A549 treated with Hydrocortisone at 1 μM for 4 hours (cell line): ENCODE results near the gene CXCL16. TPM values are rescaled to one million over a fixed set of nuclear protein-coding genes. Genes with fewer than 3 reads are reported as not detected.

Source experiments
- total RNA-seq: library from RNA; stranded (reverse); fragments of 200-300 nt; extraction: Qiagen RNA extraction; gene quantifications from 5 replicates; pipeline ENCODE4 v1.2.3, GENCODE V29; 2022

CXCL16 gene
- 13.6 to 19.1 TPM (median 15.5 TPM) in 5 replicates for total RNA-seq

DNA sequence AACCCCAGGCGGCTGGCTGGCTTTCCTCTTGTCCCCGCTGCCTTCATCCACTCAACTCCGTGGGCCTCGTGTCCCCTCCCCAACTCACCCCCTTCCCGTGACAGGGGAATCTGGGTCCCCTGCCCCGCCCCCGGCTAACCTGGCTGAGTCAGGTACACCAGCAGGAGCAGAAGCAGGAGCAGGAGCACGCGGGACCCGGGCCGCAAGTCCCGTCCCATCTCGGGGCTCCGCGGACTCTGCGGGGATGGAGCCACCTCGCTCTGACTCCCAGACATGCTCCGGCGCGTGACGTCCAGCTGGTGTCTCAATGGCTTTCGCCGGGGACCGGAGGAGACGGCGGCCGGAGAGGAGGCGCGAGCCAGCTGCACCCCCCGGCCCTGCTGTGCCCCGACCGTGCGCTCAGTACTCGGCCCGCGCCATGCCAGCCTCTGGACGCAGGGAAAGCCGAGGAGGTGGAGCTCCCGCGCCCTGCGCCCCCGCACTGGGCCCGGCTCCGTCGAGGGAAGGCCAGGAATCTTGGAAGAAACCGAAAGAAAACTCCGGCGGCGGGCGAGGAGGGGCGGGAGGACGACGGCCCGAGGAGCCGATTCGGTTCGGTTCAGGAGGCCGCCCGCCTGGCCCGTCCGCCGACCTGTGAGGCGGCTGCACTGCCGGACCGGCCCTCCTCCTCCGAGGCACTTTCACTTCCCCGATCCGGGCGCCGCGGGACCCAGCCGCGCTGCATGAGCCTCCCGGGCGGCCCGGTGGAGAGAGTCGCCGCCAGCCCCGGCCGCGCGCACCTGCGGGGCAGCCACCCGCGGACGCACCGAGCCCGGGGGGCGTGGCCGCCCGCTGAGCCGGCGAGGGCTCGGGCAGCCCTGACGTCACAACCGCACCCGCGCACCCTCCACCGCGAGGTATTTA, at the start of gene CXCL16, which contains the start of gene ZMYND15:
Gene CXCL16, minus strand, starts transcription at position 807 of the 903 bp plus-strand sequence. Its CDS starts 589 bp downstream, at position 218.
Gene ZMYND15, plus strand, starts transcription at position 712 of the 903 bp plus-strand sequence. CDS start 716 bp downstream, outside the sequence.

GRCh38 chr17:4788807-4789700, 49.3 kb upstream of the CXCL16 start, which contains the start of gene GLTPD2:
Gene GLTPD2 (plus strand): TSS chr17:4788964. CDS start chr17:4789012, 48 bp downstream.

GRCh38 chr17:4786106-4786511, 46.4 kb upstream of the CXCL16 start, which contains the start of gene VMO1:
Gene VMO1 (minus strand): TSS chr17:4786364. CDS start chr17:4786352, 12 bp downstream.

GRCh38 chr17:4771519-4772234, 31.9 kb upstream of the CXCL16 start, which contains the start of gene TM4SF5:
Gene TM4SF5 (plus strand): TSS chr17:4771886. CDS start chr17:4771923, 37 bp downstream.

DNA sequence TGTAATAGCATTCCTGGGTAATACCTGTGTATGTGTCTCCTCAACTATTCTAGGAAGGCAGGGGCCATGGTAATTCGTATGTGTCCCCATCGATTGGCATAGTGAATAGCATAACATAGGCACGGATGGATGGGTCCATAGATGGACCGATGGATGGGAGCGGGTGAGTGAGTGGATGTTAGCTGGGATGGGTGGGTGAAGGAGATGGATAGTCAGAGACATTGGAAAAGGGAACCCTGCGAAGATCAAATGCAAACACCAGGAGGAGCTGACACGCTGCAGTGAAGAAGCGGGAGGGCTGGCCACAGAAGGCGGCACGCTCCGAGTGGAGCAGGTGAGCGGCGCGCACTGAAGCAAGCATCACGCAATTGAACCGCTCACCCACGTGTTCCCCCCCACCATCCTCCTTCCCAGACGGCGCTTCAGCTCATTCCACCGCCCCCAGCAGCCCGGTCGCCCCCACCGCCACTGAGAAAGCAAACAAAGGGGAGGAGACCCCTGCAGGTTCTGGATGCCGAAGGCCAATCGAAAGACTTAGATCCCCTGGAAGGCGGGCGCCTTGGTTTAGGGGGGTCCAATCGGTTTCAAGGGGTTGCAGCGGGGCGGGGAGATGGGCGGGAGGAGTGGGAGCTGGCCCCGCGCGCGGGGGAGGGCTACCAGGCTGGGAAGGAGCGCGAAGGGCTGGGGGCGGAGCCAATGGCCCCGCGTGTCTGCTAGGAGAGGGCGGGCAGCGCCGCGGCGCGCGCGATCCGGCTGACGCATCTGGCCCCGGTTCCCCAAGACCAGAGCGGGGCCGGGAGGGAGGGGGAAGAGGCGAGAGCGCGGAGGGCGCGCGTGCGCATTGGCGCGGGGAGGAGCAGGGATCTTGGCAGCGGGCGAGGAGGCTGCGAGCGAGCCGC, 29.7 kb downstream of the CXCL16 start, which contains the start of gene ARRB2:
Gene ARRB2, plus strand, starts transcription at position 839 of the 899 bp plus-strand sequence. CDS start 90 bp downstream, outside the sequence.

Other genes with a start within 250 kb of the CXCL16 start
- 11.3 to 17.3 TPM (median 12.9 TPM) in 5 replicates for gene SPNS2, start 241.0 kb downstream of the CXCL16 start, total RNA-seq
- gene MYBBP1A, start 184.5 kb downstream of the CXCL16 start, total RNA-seq: 92.8 to 102 TPM (median 99.0 TPM) in 5 replicates
- gene GGT6, start 179.4 kb downstream of the CXCL16 start, total RNA-seq: not detected in 5 replicates
- 0.18 to 0.77 TPM (median 0.40 TPM) in 5 replicates for gene SMTNL2, start 155.4 kb downstream of the CXCL16 start, total RNA-seq
- gene ALOX15, start 98.2 kb downstream of the CXCL16 start, total RNA-seq: 0.08 to 0.28 TPM (median 0.18 TPM) in 5 replicates
- gene PELP1, start 35.8 kb downstream of the CXCL16 start, total RNA-seq: 67.8 to 72.2 TPM (median 71.2 TPM) in 5 replicates
- gene ARRB2, start 29.3 kb downstream of the CXCL16 start, total RNA-seq: 48.0 to 63.1 TPM (median 54.3 TPM) in 5 replicates
- 36.8 to 42.3 TPM (median 40.0 TPM) in 5 replicates for gene MED11, start 8.5 kb downstream of the CXCL16 start, total RNA-seq
- gene ZMYND15, start 95 bp downstream of the CXCL16 start, total RNA-seq: 0.31 to 0.51 TPM (median 0.41 TPM) in 5 replicates
- gene TM4SF5, start 32.0 kb upstream of the CXCL16 start, total RNA-seq: 0.21 to 1.0 TPM (median 0.47 TPM) in 5 replicates
- 0.41 to 1.1 TPM (median 0.74 TPM) in 5 replicates for gene VMO1, start 46.4 kb upstream of the CXCL16 start, total RNA-seq
- 0.10 TPM in 1 of 5 replicates, not detected in the others for gene GLTPD2, start 49.0 kb upstream of the CXCL16 start, total RNA-seq
- gene PSMB6, start 56.2 kb upstream of the CXCL16 start, total RNA-seq: 442 to 505 TPM (median 483 TPM) in 5 replicates
- gene PLD2, start 67.2 kb upstream of the CXCL16 start, total RNA-seq: 18.9 to 25.3 TPM (median 23.9 TPM) in 5 replicates
- 47.9 to 64.6 TPM (median 57.9 TPM) in 5 replicates for gene MINK1, start 93.4 kb upstream of the CXCL16 start, total RNA-seq
- 0.17 to 0.31 TPM (median 0.25 TPM) in 5 replicates for gene C17orf107, start 159.6 kb upstream of the CXCL16 start, total RNA-seq
- gene CHRNE, start 163.2 kb upstream of the CXCL16 start, total RNA-seq: 0.05 to 0.12 TPM (median 0.07 TPM) in 4 of 5 replicates, not detected in the other
- gene GP1BA, start 192.3 kb upstream of the CXCL16 start, total RNA-seq: not detected in 5 replicates
- gene SLC25A11, start 200.1 kb upstream of the CXCL16 start, total RNA-seq: 59.5 to 69.3 TPM (median 66.9 TPM) in 5 replicates
- 86.0 to 136 TPM (median 116 TPM) in 5 replicates for gene RNF167, start 200.3 kb upstream of the CXCL16 start, total RNA-seq
- gene PFN1, start 208.6 kb upstream of the CXCL16 start, total RNA-seq: 2,071 to 2,769 TPM (median 2,761 TPM) in 5 replicates
- gene ENO3, start 211.2 kb upstream of the CXCL16 start, total RNA-seq: 43.2 to 51.8 TPM (median 45.9 TPM) in 5 replicates
- 66.5 to 79.2 TPM (median 70.5 TPM) in 5 replicates for gene SPAG7, start 227.9 kb upstream of the CXCL16 start, total RNA-seq
- 25.5 to 36.5 TPM (median 31.3 TPM) in 5 replicates for gene CAMTA2, start 247.7 kb upstream of the CXCL16 start, total RNA-seq